Hindlimb muscle (tissue), 1 donor: Measurements from ENCODE around the gene PTPRE. TPM values are rescaled to one million over a fixed set of nuclear protein-coding genes. Genes with fewer than 3 reads are reported as not detected.

Experiments used
- DNase-seq: peaks from one replicate; pipeline ENCODE4 v3.0.0-alpha.2; 2013
- polyA plus RNA-seq: library from polyadenylated mRNA; unstranded; fragments of 120-200 nt; gene quantifications from one replicate; pipeline ENCODE4 v1.2.1, GENCODE V29; 2013; ENCODE audit not compliant: insufficient read length

PTPRE gene
- polyA plus RNA-seq, 1 donor = 5.5 TPM

DNA sequence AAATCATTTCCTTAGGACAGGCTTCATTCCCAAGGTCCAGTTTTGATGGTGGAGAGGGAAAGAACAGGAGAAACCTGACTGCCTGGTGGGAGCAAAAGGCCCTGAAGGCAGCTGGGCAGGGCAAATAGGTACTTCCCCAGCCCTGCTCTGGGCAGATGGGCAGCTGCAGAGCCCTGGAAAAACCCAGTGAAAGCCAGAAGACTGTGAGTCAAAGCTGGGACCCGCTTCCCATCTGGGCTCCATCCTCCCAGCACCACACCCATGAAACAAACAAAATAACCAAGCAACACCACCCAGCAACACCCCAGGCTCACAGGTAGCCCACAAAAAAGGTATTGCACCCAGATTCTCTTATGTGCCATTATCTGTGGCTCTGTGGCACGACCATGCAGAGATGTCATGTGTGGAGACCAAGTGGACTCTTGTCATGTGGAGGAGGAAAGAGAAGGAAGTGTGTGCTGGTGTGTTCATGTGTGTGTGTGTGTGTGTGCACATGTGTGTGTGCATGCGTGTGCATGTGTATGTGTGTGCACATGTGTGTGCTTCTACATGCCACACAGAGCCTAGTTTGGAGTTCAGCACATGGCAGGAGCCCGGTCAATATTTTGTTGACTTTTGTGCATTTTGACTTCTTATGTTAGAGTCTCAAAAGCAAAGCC is 24.0 kb upstream of the PTPRE start:
- DNase-seq = no peak

- no peak for DNase-seq
Measured at GRCh38 chr10:127883516-127883915, 23.4 kb upstream of the PTPRE start.

- DNase-seq = no peak
Measured at GRCh38 chr10:127884501-127884900, 22.4 kb upstream of the PTPRE start.

- DNase-seq = no peak
Measured at GRCh38 chr10:127886371-127887051, 20.4 kb upstream of the PTPRE start.

- no peak for DNase-seq
Measured at GRCh38 chr10:127887541-127888415, 19.1 kb upstream of the PTPRE start.

GRCh38 chr10:127888521-127889312 is 18.2 kb upstream of the PTPRE start:
- DNase-seq = no peak

DNA sequence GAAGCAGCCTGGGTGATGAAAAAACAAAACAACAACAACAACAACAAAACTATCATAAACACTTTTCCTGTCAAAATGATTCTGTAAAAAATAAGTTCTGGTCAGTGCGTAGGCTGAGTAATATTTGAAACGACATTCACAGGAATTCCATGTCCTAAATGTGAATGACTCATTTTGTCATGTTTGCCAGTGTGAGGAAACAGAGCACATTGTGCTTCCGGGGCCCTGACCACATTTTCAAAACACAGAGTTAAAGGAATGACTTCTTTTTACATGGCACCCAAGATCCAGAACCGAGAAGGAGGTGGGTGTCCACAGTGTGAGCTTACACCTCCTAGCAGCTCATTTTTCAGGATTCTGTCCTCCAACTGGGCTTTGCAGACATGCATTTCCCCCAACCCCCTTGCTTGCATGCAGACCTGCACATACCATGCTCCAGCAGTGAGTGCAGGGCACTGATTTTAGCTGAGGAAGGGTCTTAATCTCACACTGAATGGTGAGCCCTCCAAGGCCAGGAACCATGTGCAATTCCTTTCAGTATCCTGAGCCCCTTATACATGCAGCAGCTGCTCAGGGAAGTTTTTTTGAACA is 17.2 kb upstream of the PTPRE start:
- no peak for DNase-seq

GRCh38 chr10:127890216-127890615 is 16.7 kb upstream of the PTPRE start:
- no peak for DNase-seq

DNA sequence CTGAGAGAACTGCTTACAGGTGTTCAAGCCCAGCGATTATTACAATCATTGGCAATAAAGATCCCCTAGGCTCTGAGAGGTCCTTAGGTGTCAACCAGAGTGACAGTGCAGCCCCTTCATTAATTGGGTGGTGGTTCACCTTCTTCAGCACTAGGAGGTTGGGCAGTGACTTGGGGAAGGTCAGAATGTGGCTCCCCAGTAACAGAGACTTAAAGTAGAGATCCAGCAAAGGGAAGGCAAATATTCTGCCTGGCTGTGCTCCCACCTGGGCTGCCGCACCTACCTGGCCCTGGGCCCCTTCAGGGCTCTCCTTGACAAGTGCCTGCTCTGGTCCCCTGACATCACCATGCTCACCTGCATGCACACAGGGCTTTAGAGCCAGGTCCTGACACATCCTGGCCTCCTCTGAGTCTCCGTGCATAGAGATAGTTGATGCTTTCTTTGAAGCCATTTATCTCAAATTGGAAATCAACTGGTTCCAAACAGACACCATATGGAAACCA is 16.0 kb upstream of the PTPRE start:
- no peak for DNase-seq

DNA sequence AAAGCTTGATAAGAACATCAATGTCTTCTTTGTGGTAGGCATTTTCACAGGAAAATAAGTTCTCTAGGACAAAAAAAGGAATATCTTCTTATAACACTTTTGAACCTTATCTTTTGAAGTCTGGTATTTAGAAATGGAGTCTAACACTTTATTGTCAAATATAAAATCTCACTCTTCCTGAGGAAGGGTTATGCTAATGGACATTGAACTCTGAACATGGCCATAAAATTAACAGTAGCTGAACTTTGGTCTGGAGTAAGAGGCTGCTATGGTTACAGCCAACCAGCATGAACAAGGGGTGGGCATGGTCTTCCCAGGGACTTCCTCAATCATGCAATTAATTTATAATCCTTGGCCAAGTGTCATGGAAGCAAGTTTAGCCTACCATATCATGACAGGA is 14.2 kb upstream of the PTPRE start, which contains the start of gene CLRN3:
TSS of gene CLRN3 (minus strand) at position 199 of the 400 bp plus-strand sequence. CDS start at position 42, 157 bp downstream.
- DNase-seq = no peak

DNA sequence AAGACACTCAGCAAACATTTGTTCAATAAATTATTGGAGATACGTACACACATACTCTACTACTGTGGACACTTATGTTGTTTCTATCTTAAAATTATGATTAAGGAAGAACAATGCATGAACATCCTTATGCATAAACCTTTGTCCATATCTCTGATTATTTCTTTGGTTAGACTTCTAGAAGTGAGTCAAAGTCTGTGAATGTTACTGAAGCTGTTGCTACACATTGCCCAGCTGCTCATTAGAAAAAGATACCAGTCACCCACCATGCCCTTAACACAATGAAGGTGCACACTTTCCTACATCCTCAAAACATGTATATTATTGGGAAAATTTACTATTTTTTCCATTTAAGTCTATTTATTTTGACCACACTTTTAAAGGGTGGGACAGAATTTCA is 12.8 kb upstream of the PTPRE start:
- no peak for DNase-seq

DNA sequence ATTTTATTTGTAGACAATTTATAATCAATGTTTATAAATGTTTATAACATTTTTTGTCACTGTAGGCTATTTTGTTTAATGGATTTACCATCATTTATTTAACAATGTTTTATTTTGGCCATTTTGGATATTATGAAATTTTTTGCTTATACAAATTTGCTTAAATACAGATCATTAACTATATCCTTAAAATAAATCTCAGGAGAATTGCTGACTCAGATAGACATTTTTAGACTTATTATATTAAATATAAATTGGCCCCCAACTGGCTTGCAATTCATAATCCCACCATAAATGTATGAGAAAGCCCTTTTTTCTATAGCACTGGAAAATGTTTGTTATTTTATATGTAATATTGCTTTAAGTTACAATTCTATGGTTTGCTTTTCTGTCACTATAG is 10.3 kb upstream of the PTPRE start:
- DNase-seq = no peak

DNA sequence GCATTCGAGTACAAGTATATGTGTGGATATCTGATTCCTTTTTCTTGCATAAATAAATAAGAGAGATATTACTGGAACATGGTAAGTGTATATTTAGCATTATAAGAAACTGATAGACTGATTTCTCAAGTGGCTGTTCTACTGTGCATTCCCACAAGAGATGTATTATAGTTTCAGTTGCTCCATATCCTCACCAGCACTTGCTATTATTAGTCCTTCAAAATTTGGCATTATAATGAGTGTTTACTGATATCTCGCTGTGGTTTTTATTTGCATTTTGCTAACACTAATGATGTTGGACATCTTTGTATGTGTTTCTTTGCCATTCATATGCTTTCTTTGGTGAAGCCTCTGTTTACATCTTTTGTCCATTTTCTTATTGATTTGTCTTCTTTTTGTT is 9.7 kb upstream of the PTPRE start:
- no peak for DNase-seq

DNA sequence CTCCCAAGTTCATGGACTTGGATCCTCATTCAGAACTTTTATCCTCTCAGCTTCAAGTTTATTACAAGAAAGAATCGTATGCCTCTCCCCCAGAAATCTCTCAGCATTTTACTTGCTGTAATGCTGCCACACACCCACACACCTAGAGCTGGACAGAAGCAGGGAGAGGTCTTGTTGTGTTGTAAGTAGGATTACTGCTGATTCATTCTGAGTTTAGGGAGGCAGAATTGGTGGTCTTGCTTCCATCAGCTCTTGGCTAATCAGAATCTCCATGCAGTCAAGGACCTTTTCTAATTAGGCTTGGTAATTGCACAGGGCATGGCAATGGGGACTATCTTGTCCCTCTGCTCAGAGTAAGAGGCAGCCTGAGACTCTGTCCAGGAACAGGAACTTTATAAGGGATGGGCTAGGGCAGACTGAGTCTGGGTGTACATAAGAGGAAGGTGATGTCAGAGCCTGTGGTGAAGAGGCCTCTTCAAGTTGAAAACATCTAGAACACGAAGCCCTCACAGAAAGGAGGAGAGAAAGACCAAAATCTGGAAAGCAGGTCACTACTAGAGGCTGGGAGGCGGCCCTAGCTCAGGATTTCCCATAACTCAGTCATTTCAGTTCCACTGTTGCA is 7.0 kb upstream of the PTPRE start:
- no peak for DNase-seq

DNA sequence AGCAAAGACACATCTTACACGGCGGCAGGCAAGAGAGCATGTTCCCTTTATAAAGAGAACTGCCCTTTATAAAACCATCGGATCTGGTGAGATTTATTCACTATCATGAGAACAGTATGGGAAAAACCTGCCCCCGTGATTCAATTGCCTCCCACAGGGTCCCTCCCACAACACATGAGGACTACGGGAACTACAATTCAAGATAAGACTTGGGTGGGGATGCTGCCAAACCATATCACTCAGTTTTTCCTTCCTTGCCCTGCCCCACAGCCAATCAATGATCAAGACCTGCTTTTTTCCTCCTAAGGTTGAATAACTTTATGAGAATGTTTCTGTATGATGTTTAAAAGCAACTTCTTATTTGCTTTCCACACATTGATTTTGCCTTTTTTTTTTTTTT is 3.1 kb upstream of the PTPRE start:
- DNase-seq = no peak

DNA sequence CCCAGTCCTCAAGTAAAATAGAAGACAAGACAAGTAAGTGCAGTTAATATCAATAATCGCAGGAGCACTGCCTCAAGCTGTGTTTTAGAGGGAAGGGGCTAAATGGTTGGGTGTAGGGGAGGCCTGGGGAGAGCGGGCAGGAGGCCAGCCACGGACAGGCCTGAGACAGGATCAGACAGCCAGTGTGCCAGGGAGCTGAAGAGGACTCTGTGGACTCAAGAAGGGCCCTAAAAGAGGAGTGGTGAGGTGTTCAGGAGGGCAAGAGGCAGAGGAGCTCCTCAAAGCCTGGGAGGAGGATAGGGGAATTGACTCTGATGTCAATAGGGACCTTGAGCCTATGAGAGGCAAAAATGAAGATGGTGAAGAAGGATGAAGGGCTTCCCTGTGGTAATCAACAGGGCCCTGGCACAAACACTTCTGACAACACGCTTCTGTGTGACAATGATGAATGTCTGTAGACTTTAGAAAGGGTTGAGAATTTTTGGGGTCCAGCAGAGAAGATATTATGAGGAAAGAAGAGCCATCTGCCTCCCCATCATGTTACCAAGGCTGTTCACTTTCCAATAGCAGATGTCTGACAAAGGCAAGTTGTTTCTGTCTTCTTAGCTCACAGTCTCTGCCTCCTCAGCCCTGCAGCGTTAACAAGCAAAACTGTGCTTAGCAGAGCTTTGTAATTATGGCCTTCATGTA is 2.4 kb upstream of the PTPRE start:
- no peak for DNase-seq

DNA sequence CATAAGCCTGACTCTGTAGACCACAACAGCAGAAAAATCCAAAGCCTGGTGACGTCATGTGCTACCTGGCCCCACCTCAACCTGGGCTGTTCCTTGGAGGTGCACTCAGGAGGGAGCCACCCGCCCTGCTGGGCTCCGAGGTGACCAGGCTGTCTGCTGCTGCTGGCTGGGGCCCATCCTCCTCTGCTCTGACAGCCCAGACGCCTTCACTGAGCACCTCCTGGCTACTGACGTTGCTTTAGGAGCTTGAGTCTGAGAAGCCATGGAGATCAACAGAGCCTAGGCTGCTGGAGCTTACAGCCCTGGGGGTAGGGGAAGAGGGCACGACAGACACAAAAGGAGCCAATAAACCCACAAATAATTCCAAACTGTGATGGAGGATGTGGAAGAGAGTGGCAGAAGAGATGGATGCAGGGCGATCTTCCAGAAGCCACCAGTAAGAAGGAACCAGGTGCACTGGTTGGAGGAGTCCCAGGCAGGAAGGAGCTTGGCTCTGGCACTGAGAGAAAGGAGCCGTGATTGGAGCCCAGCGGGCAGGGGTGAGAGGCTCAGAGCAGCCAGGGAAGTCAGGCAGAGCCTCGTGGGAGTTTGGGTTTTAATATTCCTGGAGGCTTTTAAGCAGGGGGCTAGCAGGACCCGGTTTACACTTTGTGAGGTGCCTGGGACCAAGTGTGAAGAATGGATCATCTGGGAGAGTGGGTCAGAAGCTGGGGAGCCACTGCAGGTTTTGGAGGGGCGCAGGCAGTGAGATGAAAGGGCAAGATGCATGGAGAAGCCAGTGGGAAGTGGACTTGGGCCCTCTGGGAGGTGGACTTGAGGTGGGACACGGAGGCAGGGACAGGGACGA is 1.7 kb upstream of the PTPRE start:
- no peak for DNase-seq

GRCh38 chr10:127905848-127906261 is 1.0 kb upstream of the PTPRE start:
- no peak for DNase-seq

- DNase-seq = no peak
Measured at GRCh38 chr10:127907411-127908105, 655 bp downstream of the PTPRE start.
